CD4-positive, alpha-beta memory T cell (primary cell): ENCODE data around the gene KAT2A. TPM values are rescaled to one million over a fixed set of nuclear protein-coding genes. Genes with fewer than 3 reads are reported as not detected.

Experiments used
- CTCF ChIA-PET: fragments of 350-600 bp; sonication (Branson Sonifier 250); formaldehyde crosslinking; loops from one replicate; lab custom pipeline; 2021; ENCODE audit warnings: inconsistent platforms; ENCODE audit not compliant: partially characterized antibody; lab: Charles Lee
- POLR2A ChIA-PET: fragments of 350-600 bp; sonication (Branson Sonifier 250); formaldehyde crosslinking; loops from one replicate; lab custom pipeline; 2021; ENCODE audit not compliant: partially characterized antibody; lab: Charles Lee
- DNase-seq, 5 donors: peaks; one replicate each; pipeline versions ENCODE4 v3.0.0 to v3.0.0-alpha.2; 2020 to 2022; ENCODE audit warnings: mixed read lengths in 1 of 5
- H3K27ac ChIP-seq: one replicate; pipeline ENCODE4 v1.7.0; 2013; ENCODE audit warnings: low read depth, low read length
- H3K27me3 ChIP-seq: 2 replicates; pipeline ENCODE4 v1.7.0; 2013; ENCODE audit warnings: mild to moderate bottlenecking, low read length, moderate library complexity; ENCODE audit not compliant: insufficient read depth
- H3K36me3 ChIP-seq: 2 replicates; pipeline ENCODE4 v1.7.0; 2013; ENCODE audit warnings: mild to moderate bottlenecking, low read length, moderate library complexity; ENCODE audit not compliant: insufficient read depth
- H3K4me1 ChIP-seq: 2 replicates; pipeline ENCODE4 v1.7.0; 2013; ENCODE audit warnings: mild to moderate bottlenecking, low read length, moderate library complexity; ENCODE audit not compliant: insufficient read depth
- H3K4me3 ChIP-seq, 2 donors: one replicate each; pipeline ENCODE4 v1.7.0; 2013; ENCODE audit warnings: low read length in 2 of 2, mild to moderate bottlenecking in 1 of 2
- H3K9me3 ChIP-seq, 2 donors: one replicate each; pipeline ENCODE4 v1.7.0; 2013; ENCODE audit warnings: low read length in 2 of 2, control low read depth in 1 of 2; ENCODE audit not compliant: control insufficient read depth in 1 of 2
- H3K27ac Mint-ChIP-seq, 7 donors: one replicate each; pipeline ENCODE4 v1.8.0; 2020 to 2021; ENCODE audit warnings: mixed read lengths in 7 of 7, mild to moderate bottlenecking in 6 of 7, inconsistent platforms in 3 of 7, moderate library complexity in 3 of 7
- H3K27me3 Mint-ChIP-seq, 2 donors: one replicate each; pipeline ENCODE4 v1.8.0; 2020 to 2021; ENCODE audit warnings: mixed read lengths in 2 of 2
- H3K36me3 Mint-ChIP-seq, 2 donors: one replicate each; pipeline ENCODE4 v1.8.0; 2020 to 2021; ENCODE audit warnings: mixed read lengths in 2 of 2, inconsistent platforms in 1 of 2, mild to moderate bottlenecking in 1 of 2
- H3K4me1 Mint-ChIP-seq, 4 donors: one replicate each; pipeline ENCODE4 v1.8.0; 2020 to 2021; ENCODE audit warnings: mixed read lengths in 4 of 4, mild to moderate bottlenecking in 1 of 4
- H3K4me3 Mint-ChIP-seq, 8 donors: one replicate each; pipeline ENCODE4 v1.8.0; 2020 to 2021; ENCODE audit warnings: mixed read lengths in 8 of 8, mild to moderate bottlenecking in 7 of 8, moderate library complexity in 6 of 8, inconsistent platforms in 3 of 8
- H3K9me3 Mint-ChIP-seq, 8 donors: one replicate each; pipeline ENCODE4 v1.8.0; 2020 to 2021; ENCODE audit warnings: mixed read lengths in 8 of 8, mild to moderate bottlenecking in 5 of 8, inconsistent platforms in 3 of 8, moderate library complexity in 1 of 8
- intact Hi-C: fragments of 100-400 bp; cut with micrococcal nuclease; formaldehyde crosslinking; loops from one replicate; pipeline ENCODE4 v1.15.1; 2023
- polyA plus RNA-seq, 2 donors: library from polyadenylated mRNA; unstranded; fragments of 300-500 nt; fragmentation: Illumina TruSeq; gene quantifications; one replicate each; pipeline ENCODE4 v1.2.3, GENCODE V29; 2021
- total RNA-seq, 2 experiments: library from RNA; stranded (reverse); gene quantifications; one replicate each; pipeline ENCODE4 v1.2.3, GENCODE V29; 2021

The KAT2A gene
- total and polyA plus RNA-seq, 4 experiments from 2014 or later = 5.9 to 39.9 (median 22.9) TPM

GRCh38 chr17:42097691-42098631 is 23.2 kb downstream of the KAT2A start, which contains the start of gene ZNF385C:
Gene ZNF385C, minus strand, starts transcription at chr17:42098473. Its CDS starts 35,417 bp downstream, at chr17:42063056.
- POLR2A ChIA-PET = interaction anchor here (2.8 kb wide), 1 partner anchor 15 kb away, joined by 14 read pairs; the partner anchor contains the start of gene DHX58
- intact Hi-C loops = no loop called here

GRCh38 chr17:42096360-42097111 is 24.6 kb downstream of the KAT2A start:
- Histone ChIP-seq H3K27me3 (peaks cover 6% of the 10 kb centered on the region), H3K9me3 (no peaks in the 10 kb centered on the region), H3K4me1 (peaks cover 7% of the 10 kb centered on the region), H3K36me3 (no peaks in the 10 kb centered on the region), H3K27ac (no peak overlapping the region), H3K4me3 (no peak overlapping the region)
- intact Hi-C loops = no loop called here
- CTCF ChIA-PET = interaction anchor here (0.6 to 2.6 kb wide), 5 partner anchors 29 to 89 kb away, joined by 3 to 8 read pairs (median 3); no protein-coding TSS in a partner anchor
- peaks cover 2 to 21% of the 10 kb centered on the region in 2 donors for H3K27me3 Mint-ChIP-seq
- no peaks in the 10 kb centered on the region for H3K36me3 Mint-ChIP-seq
- H3K4me3 Mint-ChIP-seq = peak overlapping the region in 1 of 8 donors; percentile 22
- no peaks in the 10 kb centered on the region for H3K9me3 Mint-ChIP-seq
- POLR2A ChIA-PET = interaction anchor here (2.8 kb wide), 1 partner anchor 16 kb away, joined by 14 read pairs; the partner anchor contains the start of gene DHX58
- DNase-seq = no peak
- no peak overlapping the region for H3K27ac Mint-ChIP-seq
- H3K4me1 Mint-ChIP-seq = peaks cover 2 to 8% (median 7%) of the 10 kb centered on the region in 4 donors

More at GRCh38 chr17:42097691-42098631, 23.2 kb downstream of the KAT2A start, which contains the start of gene ZNF385C:
- peak within 1 kb of the TSS in 1 of 2 donors; percentile 28 for H3K4me3 ChIP-seq
- CTCF ChIA-PET = interaction anchor here (1.0 to 2.6 kb wide), 5 partner anchors 18 to 74 kb away, joined by 3 to 9 read pairs (median 5); no protein-coding TSS in a partner anchor
- peaks cover 2 to 20% of the 10 kb centered on the region in 2 donors for H3K27me3 Mint-ChIP-seq
- no peak within 1 kb of the TSS for H3K27ac ChIP-seq
- no peaks in the 10 kb centered on the region for H3K36me3 ChIP-seq
- H3K4me1 ChIP-seq = peaks cover 7% of the 10 kb centered on the region
- no peaks in the 10 kb centered on the region for H3K9me3 Mint-ChIP-seq
- H3K27ac Mint-ChIP-seq = peak within 1 kb of the TSS in 6 of 7 donors; percentile 10 to 89 (median 32)
- no peaks in the 10 kb centered on the region for H3K9me3 ChIP-seq
- H3K27me3 ChIP-seq = peaks cover 6% of the 10 kb centered on the region
- peak in 4 of 5 donors; percentile 25 to 58 (median 28) for DNase-seq
- H3K4me1 Mint-ChIP-seq = peaks cover 2 to 8% (median 7%) of the 10 kb centered on the region in 4 donors
- H3K36me3 Mint-ChIP-seq = no peaks in the 10 kb centered on the region
- H3K4me3 Mint-ChIP-seq = peak within 1 kb of the TSS; percentile 21 to 79 (median 52)

- H3K9me3 ChIP-seq = no peaks in the 10 kb centered on the region
- Mint-ChIP-seq H3K27ac (no peak overlapping the region), H3K27me3 (peaks cover 3 to 28% of the 10 kb centered on the region in 2 donors), H3K4me1 (peaks cover 2 to 8% (median 7%) of the 10 kb centered on the region in 4 donors), H3K4me3 (no peak overlapping the region), H3K36me3 (no peaks in the 10 kb centered on the region), H3K9me3 (no peaks in the 10 kb centered on the region)
- intact Hi-C loops = no loop called here
- peaks cover 6% of the 10 kb centered on the region for H3K27me3 ChIP-seq
- H3K27ac ChIP-seq = no peak overlapping the region
- ChIA-PET CTCF (interaction anchor here (0.7 kb wide), 1 partner anchor 514 kb away, joined by 3 read pairs; no protein-coding TSS in a partner anchor), POLR2A (no interaction called here)
- H3K4me3 ChIP-seq = no peak overlapping the region
- DNase-seq = no peak
- no peaks in the 10 kb centered on the region for H3K36me3 ChIP-seq
- H3K4me1 ChIP-seq = peaks cover 7% of the 10 kb centered on the region
These were observed 26.6 kb downstream of the KAT2A start for GRCh38 chr17:42094375-42095069.

- ChIA-PET POLR2A (no interaction called here), CTCF (no interaction called here)
- Histone ChIP-seq H3K27me3 (peaks cover 6% of the 10 kb centered on the region), H3K9me3 (no peaks in the 10 kb centered on the region), H3K36me3 (no peaks in the 10 kb centered on the region), H3K27ac (no peak overlapping the region), H3K4me1 (peaks cover 4% of the 10 kb centered on the region), H3K4me3 (no peak overlapping the region)
- Mint-ChIP-seq H3K4me1 (peaks cover 0 to 6% (median 5%) of the 10 kb centered on the region in 4 donors), H3K27ac (no peak overlapping the region), H3K4me3 (no peak overlapping the region), H3K36me3 (no peaks in the 10 kb centered on the region), H3K27me3 (peaks cover 7 to 30% of the 10 kb centered on the region in 2 donors), H3K9me3 (no peaks in the 10 kb centered on the region)
- no peak for DNase-seq
- intact Hi-C loops = no loop called here
These were observed 28.2 kb downstream of the KAT2A start for GRCh38 chr17:42092939-42093338.

GRCh38 chr17:42090964-42091790 is 30.0 kb downstream of the KAT2A start:
- Mint-ChIP-seq H3K4me1 (no peaks in the 10 kb centered on the region), H3K27ac (no peak overlapping the region), H3K27me3 (peaks cover 6 to 19% of the 10 kb centered on the region in 2 donors), H3K36me3 (no peaks in the 10 kb centered on the region), H3K9me3 (no peaks in the 10 kb centered on the region), H3K4me3 (no peak overlapping the region)
- Histone ChIP-seq H3K27ac (no peak overlapping the region), H3K4me3 (no peak overlapping the region), H3K27me3 (no peaks in the 10 kb centered on the region), H3K4me1 (no peaks in the 10 kb centered on the region), H3K9me3 (no peaks in the 10 kb centered on the region), H3K36me3 (no peaks in the 10 kb centered on the region)
- POLR2A ChIA-PET = interaction anchor here (1.5 kb wide), 1 partner anchor 22 kb away, joined by 5 read pairs; the partner anchor contains the start of gene DHX58
- intact Hi-C loops = no loop called here
- DNase-seq = no peak
- CTCF ChIA-PET = interaction anchor here (0.8 to 1.6 kb wide), 3 partner anchors 17 to 63 kb away, joined by 3 to 5 read pairs (median 4); no protein-coding TSS in a partner anchor

- Mint-ChIP-seq H3K27me3 (peaks cover 6 to 12% of the 10 kb centered on the region in 2 donors), H3K27ac (no peak overlapping the region), H3K4me3 (no peak overlapping the region), H3K4me1 (no peaks in the 10 kb centered on the region), H3K9me3 (no peaks in the 10 kb centered on the region), H3K36me3 (no peaks in the 10 kb centered on the region)
- H3K36me3 ChIP-seq = no peaks in the 10 kb centered on the region
- H3K4me3 ChIP-seq = no peak overlapping the region
- H3K27me3 ChIP-seq = no peaks in the 10 kb centered on the region
- intact Hi-C loops = no loop called here
- H3K27ac ChIP-seq = no peak overlapping the region
- CTCF ChIA-PET = no interaction called here
- no peaks in the 10 kb centered on the region for H3K9me3 ChIP-seq
- no peak for DNase-seq
- POLR2A ChIA-PET = no interaction called here
- no peaks in the 10 kb centered on the region for H3K4me1 ChIP-seq
These were observed 32.4 kb downstream of the KAT2A start for GRCh38 chr17:42088736-42089135.
